CD4-positive, alpha-beta memory T cell (primary cell): ENCODE measurements around the gene TDRKH. TPM values are rescaled to one million over a fixed set of nuclear protein-coding genes. Genes with fewer than 3 reads are reported as not detected.
"Not testable (repeated sequence)": the region's sequence is repeated elsewhere in the genome, so short reads cannot be mapped to it uniquely, and the experiment has no call there.

Source experiments
- CTCF ChIA-PET: fragments of 350-600 bp; sonication (Branson Sonifier 250); formaldehyde crosslinking; loops from one replicate; lab custom pipeline; 2021; ENCODE audit warnings: inconsistent platforms; ENCODE audit not compliant: partially characterized antibody; lab: Charles Lee
- POLR2A ChIA-PET: fragments of 350-600 bp; sonication (Branson Sonifier 250); formaldehyde crosslinking; loops from one replicate; lab custom pipeline; 2021; ENCODE audit not compliant: partially characterized antibody; lab: Charles Lee
- DNase-seq, 5 donors: peaks; one replicate each; pipeline versions ENCODE4 v3.0.0 to v3.0.0-alpha.2; 2020 to 2022; ENCODE audit warnings: mixed read lengths in 1 of 5
- H3K27ac ChIP-seq: one replicate; pipeline ENCODE4 v1.7.0; 2013; ENCODE audit warnings: low read depth, low read length
- H3K27me3 ChIP-seq: 2 replicates; pipeline ENCODE4 v1.7.0; 2013; ENCODE audit warnings: mild to moderate bottlenecking, low read length, moderate library complexity; ENCODE audit not compliant: insufficient read depth
- H3K36me3 ChIP-seq: 2 replicates; pipeline ENCODE4 v1.7.0; 2013; ENCODE audit warnings: mild to moderate bottlenecking, low read length, moderate library complexity; ENCODE audit not compliant: insufficient read depth
- H3K4me1 ChIP-seq: 2 replicates; pipeline ENCODE4 v1.7.0; 2013; ENCODE audit warnings: mild to moderate bottlenecking, low read length, moderate library complexity; ENCODE audit not compliant: insufficient read depth
- H3K4me3 ChIP-seq, 2 donors: one replicate each; pipeline ENCODE4 v1.7.0; 2013; ENCODE audit warnings: low read length in 2 of 2, mild to moderate bottlenecking in 1 of 2
- H3K9me3 ChIP-seq, 2 donors: one replicate each; pipeline ENCODE4 v1.7.0; 2013; ENCODE audit warnings: low read length in 2 of 2, control low read depth in 1 of 2; ENCODE audit not compliant: control insufficient read depth in 1 of 2
- H3K27ac Mint-ChIP-seq, 7 donors: one replicate each; pipeline ENCODE4 v1.8.0; 2020 to 2021; ENCODE audit warnings: mixed read lengths in 7 of 7, mild to moderate bottlenecking in 6 of 7, inconsistent platforms in 3 of 7, moderate library complexity in 3 of 7
- H3K27me3 Mint-ChIP-seq, 2 donors: one replicate each; pipeline ENCODE4 v1.8.0; 2020 to 2021; ENCODE audit warnings: mixed read lengths in 2 of 2
- H3K36me3 Mint-ChIP-seq, 2 donors: one replicate each; pipeline ENCODE4 v1.8.0; 2020 to 2021; ENCODE audit warnings: mixed read lengths in 2 of 2, inconsistent platforms in 1 of 2, mild to moderate bottlenecking in 1 of 2
- H3K4me1 Mint-ChIP-seq, 4 donors: one replicate each; pipeline ENCODE4 v1.8.0; 2020 to 2021; ENCODE audit warnings: mixed read lengths in 4 of 4, mild to moderate bottlenecking in 1 of 4
- H3K4me3 Mint-ChIP-seq, 8 donors: one replicate each; pipeline ENCODE4 v1.8.0; 2020 to 2021; ENCODE audit warnings: mixed read lengths in 8 of 8, mild to moderate bottlenecking in 7 of 8, moderate library complexity in 6 of 8, inconsistent platforms in 3 of 8
- H3K9me3 Mint-ChIP-seq, 8 donors: one replicate each; pipeline ENCODE4 v1.8.0; 2020 to 2021; ENCODE audit warnings: mixed read lengths in 8 of 8, mild to moderate bottlenecking in 5 of 8, inconsistent platforms in 3 of 8, moderate library complexity in 1 of 8
- intact Hi-C: fragments of 100-400 bp; cut with micrococcal nuclease; formaldehyde crosslinking; loops from one replicate; pipeline ENCODE4 v1.15.1; 2023
- polyA plus RNA-seq, 2 donors: library from polyadenylated mRNA; unstranded; fragments of 300-500 nt; fragmentation: Illumina TruSeq; gene quantifications; one replicate each; pipeline ENCODE4 v1.2.3, GENCODE V29; 2021
- total RNA-seq, 2 experiments: library from RNA; stranded (reverse); gene quantifications; one replicate each; pipeline ENCODE4 v1.2.3, GENCODE V29; 2021

TDRKH gene
- total and polyA plus RNA-seq, 4 experiments from 2014 or later: 16.6 to 29.3 (median 23.9) TPM

DNA sequence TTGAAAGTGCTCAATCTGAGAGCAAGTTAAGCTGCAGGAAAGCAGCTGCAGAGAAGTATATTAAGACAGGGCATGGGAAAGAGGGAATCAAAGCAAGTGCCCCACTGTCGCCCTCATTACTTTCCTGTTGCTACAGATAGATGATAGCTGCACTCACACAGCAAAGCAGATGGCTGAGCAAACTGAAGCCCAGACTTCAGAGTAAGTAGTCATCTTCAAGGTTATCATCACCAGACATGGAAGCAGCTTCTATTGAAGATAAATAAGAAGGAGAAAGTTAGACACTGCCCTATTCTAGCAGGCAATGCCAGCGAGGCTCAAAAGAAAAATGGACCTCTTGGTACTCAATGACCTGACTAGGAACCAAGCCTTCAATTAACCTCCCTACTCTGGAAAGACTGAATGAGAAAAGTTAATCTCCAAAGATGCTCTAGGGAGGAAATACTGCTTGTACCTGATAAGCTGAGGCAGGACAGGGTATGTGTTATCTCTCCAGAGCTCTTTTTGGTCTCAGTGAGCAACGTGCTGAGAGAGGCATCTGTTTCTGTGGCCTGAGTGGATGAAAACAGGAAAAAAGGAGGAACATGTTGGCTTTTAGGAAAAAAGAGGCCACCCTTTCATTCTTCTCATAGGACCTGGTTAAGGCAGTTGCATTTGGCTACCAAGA is 15.9 kb downstream of the TDRKH start:
- no peak for DNase-seq
- ChIA-PET CTCF (interaction anchor here (1.4 kb wide), 1 partner anchor 62 kb away, joined by 4 read pairs; no protein-coding TSS in a partner anchor), POLR2A (interaction anchor here (1.0 kb wide), 2 partner anchors 15 to 59 kb away, joined by 3 to 4 read pairs; partner anchors contain the start of gene TDRKH)
- Histone ChIP-seq H3K4me1 (no peaks in the 10 kb centered on the region), H3K9me3 (no peaks in the 10 kb centered on the region), H3K36me3 (peaks cover 46% of the 10 kb centered on the region), H3K27ac (no peak overlapping the region), H3K4me3 (no peak overlapping the region), H3K27me3 (no peaks in the 10 kb centered on the region)
- Mint-ChIP-seq H3K4me3 (no peak overlapping the region), H3K4me1 (no peaks in the 10 kb centered on the region), H3K9me3 (no peaks in the 10 kb centered on the region), H3K36me3 (peaks cover 38 to 59% of the 10 kb centered on the region in 2 donors), H3K27me3 (no peaks in the 10 kb centered on the region), H3K27ac (peak overlapping the region in 2 of 7 donors; percentile 10 to 14)
- intact Hi-C loops: no loop called here

DNA sequence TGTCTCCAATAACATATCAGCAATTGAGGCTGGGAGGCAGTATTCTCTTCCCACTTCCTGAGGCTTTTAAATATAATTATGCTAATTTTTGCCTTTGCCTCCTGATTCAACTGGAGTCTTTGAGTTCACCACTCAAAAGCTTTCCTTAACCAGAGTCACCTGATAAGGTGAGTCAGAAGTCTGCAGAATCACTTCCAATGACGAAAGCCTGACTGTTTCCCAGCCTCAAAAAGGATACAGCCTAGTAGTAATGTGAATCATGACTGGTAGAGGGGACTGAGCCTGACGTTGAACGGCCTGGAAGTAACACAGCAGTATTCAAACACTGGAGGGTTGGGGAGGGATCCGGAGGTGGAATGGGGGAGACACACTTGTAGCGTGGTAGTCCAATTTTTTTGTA is 16.6 kb downstream of the TDRKH start:
- Mint-ChIP-seq H3K27me3 (no peaks in the 10 kb centered on the region), H3K27ac (peak overlapping the region in 1 of 7 donors; percentile 10), H3K36me3 (peaks cover 32 to 53% of the 10 kb centered on the region in 2 donors), H3K4me3 (no peak overlapping the region), H3K4me1 (no peaks in the 10 kb centered on the region), H3K9me3 (no peaks in the 10 kb centered on the region)
- POLR2A ChIA-PET: interaction anchor here (1.0 kb wide), 1 partner anchor 60 kb away, joined by 3 read pairs; no protein-coding TSS in a partner anchor
- CTCF ChIA-PET: no interaction called here
- H3K9me3 ChIP-seq: no peaks in the 10 kb centered on the region
- no peak overlapping the region for H3K27ac ChIP-seq
- H3K36me3 ChIP-seq: peaks cover 41% of the 10 kb centered on the region
- H3K4me3 ChIP-seq: no peak overlapping the region
- intact Hi-C loops: no loop called here
- H3K4me1 ChIP-seq: no peaks in the 10 kb centered on the region
- no peaks in the 10 kb centered on the region for H3K27me3 ChIP-seq
- no peak for DNase-seq

DNA sequence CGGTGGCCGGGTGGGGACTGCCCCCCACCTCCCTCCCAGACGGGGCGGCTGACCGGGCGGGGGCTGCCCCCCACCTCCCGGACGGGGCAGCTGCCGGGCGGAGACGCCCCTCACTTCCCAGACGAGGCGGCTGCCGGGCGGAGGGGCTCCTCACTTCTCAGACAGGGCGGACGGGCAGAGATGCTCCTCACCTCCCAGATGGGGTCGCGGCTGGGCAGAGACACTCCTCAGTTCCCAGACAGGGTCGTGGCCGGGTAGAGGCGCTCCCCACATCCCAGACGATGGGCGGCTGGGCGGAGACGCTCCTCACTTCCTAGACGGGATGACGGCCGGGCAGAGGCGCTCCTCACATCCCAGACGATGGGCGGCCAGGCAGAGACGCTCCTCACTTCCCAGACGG is 21.0 kb downstream of the TDRKH start:
- H3K27me3 Mint-ChIP-seq, H3K4me1 Mint-ChIP-seq, H3K9me3 ChIP-seq, DNase-seq, POLR2A ChIA-PET, H3K4me3 ChIP-seq, H3K27ac Mint-ChIP-seq, H3K27ac ChIP-seq, H3K9me3 Mint-ChIP-seq, H3K36me3 ChIP-seq, H3K4me1 ChIP-seq, H3K4me3 Mint-ChIP-seq, intact Hi-C loops, CTCF ChIA-PET, H3K27me3 ChIP-seq: not testable (repeated sequence)
- H3K36me3 Mint-ChIP-seq: peaks cover 9 to 14% of the 10 kb centered on the region in 2 donors

DNA sequence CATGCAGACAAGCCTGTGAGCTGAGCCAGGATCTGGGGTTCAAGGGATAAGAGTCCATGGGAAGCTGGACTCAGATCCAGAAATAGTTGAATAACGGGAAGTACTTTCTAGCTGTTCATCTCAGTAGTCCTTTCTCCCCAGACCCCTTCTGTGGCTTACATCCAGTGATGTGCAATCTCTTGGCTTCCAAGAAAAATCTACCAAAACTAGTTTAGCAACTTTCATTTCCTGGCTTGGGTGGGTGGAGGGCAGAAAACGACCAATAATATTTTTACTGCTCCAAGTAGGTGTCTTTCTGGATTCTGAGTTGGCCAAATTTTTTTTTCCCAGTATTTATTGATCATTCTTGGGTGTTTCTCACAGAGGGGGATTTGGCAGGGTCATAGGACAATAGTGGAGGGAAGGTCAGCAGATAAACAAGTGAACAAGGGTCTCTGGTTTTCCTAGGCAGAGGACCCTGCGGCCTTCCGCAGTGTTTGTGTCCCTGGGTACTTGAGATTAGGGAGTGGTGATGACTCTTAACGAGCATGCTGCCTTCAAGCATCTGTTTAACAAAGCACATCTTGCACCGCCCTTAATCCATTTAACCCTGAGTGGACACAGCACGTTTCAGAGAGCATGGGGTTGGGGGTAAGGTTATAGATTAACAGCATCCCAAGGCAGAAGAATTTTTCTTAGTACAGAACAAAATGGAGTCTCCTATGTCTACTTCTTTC is 21.8 kb downstream of the TDRKH start:
- H3K9me3 Mint-ChIP-seq, H3K4me3 ChIP-seq, H3K27ac ChIP-seq, H3K4me1 ChIP-seq, DNase-seq, H3K27me3 Mint-ChIP-seq, H3K9me3 ChIP-seq, H3K36me3 ChIP-seq, intact Hi-C loops, H3K4me3 Mint-ChIP-seq, H3K27me3 ChIP-seq, POLR2A ChIA-PET, CTCF ChIA-PET: not testable (repeated sequence)
- H3K27ac Mint-ChIP-seq: peak overlapping the region in 1 of 7 donors; percentile 25
- peaks cover 1 to 11% of the 10 kb centered on the region in 2 donors for H3K36me3 Mint-ChIP-seq
- peaks cover 9 to 14% (median 10%) of the 10 kb centered on the region in 4 donors for H3K4me1 Mint-ChIP-seq

DNA sequence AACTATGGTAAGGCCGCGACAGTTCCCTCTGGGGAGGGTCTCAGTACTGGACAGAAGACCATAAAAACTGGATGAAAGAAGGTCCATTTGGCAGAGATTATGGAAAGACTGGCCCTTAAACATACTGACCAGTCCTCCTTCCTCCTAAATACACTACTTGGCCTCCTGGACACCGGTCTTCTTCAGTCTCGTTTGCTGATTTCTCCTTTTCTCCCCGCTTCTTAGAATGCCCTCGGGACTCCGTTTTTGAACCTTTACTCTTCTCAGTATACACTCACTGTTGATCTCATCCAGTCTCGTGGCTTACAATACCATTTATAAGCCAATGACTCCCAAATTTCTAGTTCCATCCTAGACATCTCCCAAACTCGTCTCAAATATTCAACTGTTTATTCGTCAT is 26.3 kb downstream of the TDRKH start:
- Mint-ChIP-seq H3K9me3 (no peaks in the 10 kb centered on the region), H3K4me3 (peak overlapping the region; percentile 86 to 97 (median 92)), H3K4me1 (peaks cover 12 to 30% (median 21%) of the 10 kb centered on the region in 4 donors), H3K27me3 (no peaks in the 10 kb centered on the region), H3K36me3 (peaks cover 17 to 40% of the 10 kb centered on the region in 2 donors), H3K27ac (peak overlapping the region; percentile 90 to 99 (median 96))
- no peak for DNase-seq
- Histone ChIP-seq H3K9me3 (no peaks in the 10 kb centered on the region), H3K27me3 (no peaks in the 10 kb centered on the region), H3K27ac (peak overlapping the region; percentile 72), H3K36me3 (peaks cover 16% of the 10 kb centered on the region), H3K4me3 (peak overlapping the region; percentile 31 to 66), H3K4me1 (peaks cover 16% of the 10 kb centered on the region)
- ChIA-PET CTCF (interaction anchor here (1.0 to 3.4 kb wide), 6 partner anchors 25 to 238 kb away, joined by 3 to 32 read pairs (median 6); partner anchors contain the start of gene TDRKH), POLR2A (interaction anchor here (0.7 to 2.4 kb wide), 17 partner anchors 9 to 437 kb away, joined by 3 to 25 read pairs (median 4); partner anchors contain the start of genes C2CD4D, PI4KB, RORC and S100A11)
- intact Hi-C loops: loop anchor here (1.0 kb wide), 3 partner anchors 26 to 437 kb away; partner anchors contain the start of genes PI4KB and TDRKH

DNA sequence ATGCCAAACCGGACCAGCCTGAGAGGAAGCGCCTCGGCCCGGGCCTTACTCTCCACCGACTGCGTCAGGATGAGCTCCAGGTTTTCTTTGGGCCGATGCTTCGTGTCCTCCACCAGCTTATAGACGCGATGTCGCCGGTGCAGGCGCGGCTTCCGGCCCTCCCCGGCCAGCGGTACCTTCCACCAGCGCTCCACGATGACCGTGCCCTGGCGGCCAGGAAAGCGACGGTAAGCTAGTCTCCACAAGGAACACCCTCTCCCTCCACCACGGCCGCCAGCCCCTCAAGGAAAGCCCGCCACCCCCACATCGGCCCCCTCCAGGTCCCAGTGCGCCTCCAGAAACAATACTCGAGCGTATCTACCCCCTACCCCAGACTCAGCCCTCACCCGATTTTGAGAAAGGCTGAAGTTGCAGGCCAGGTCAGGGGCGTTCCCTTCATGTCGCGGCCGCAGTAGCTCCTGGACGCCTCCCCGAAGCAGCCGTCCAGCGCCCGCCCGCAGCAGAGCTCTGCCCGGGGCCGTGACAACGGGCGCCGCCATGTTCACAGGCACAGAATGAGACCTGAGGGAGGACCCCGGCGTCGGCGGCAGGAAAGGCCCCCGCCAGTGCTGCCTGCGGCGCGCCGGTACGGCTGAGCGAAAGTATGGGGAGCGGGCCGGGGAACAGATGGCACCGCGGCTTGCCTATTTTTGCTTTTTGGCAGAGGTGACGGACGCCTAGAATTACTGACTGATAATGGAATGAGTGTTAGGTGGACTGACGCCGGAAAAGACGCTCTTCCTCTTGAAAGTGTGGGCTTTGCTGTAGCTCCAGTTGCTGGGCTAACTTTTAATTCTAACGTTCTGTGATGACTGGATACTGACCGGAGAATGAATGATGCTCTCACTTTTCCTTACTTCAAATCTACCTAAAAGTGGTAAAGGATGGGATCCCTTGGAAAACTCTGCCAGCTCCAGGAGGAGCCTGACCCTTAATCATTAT is 27.1 kb downstream of the TDRKH start, which contains the start of gene MRPL9:
Gene MRPL9, minus strand, starts transcription at position 556 of the 981 bp plus-strand sequence. Its CDS starts 17 bp downstream, at position 539.
- no peaks in the 10 kb centered on the region for H3K9me3 ChIP-seq
- H3K9me3 Mint-ChIP-seq: no peaks in the 10 kb centered on the region
- peaks cover 17 to 46% of the 10 kb centered on the region in 2 donors for H3K36me3 Mint-ChIP-seq
- H3K27ac Mint-ChIP-seq: peak within 1 kb of the TSS; percentile 90 to 99 (median 96)
- no peaks in the 10 kb centered on the region for H3K27me3 ChIP-seq
- H3K4me3 Mint-ChIP-seq: peak within 1 kb of the TSS; percentile 86 to 97 (median 92)
- peak within 1 kb of the TSS; percentile 72 for H3K27ac ChIP-seq
- ChIA-PET POLR2A (interaction anchor here (0.5 to 2.5 kb wide), 30 partner anchors 8 to 436 kb away, joined by 3 to 25 read pairs (median 4); partner anchors contain the start of genes C2CD4D, PI4KB, RORC and S100A11), CTCF (interaction anchor here (1.0 to 3.4 kb wide), 6 partner anchors 26 to 239 kb away, joined by 3 to 32 read pairs (median 6); partner anchors contain the start of gene TDRKH)
- DNase-seq: peak; percentile 82 to 85 (median 83)
- intact Hi-C loops: loop anchor here (1.0 kb wide), 3 partner anchors 27 to 436 kb away; partner anchors contain the start of genes PI4KB and TDRKH
- H3K27me3 Mint-ChIP-seq: no peaks in the 10 kb centered on the region
- H3K4me3 ChIP-seq: peak within 1 kb of the TSS; percentile 34 to 66
- peaks cover 22% of the 10 kb centered on the region for H3K36me3 ChIP-seq
- peaks cover 12 to 30% (median 21%) of the 10 kb centered on the region in 4 donors for H3K4me1 Mint-ChIP-seq
- peaks cover 16% of the 10 kb centered on the region for H3K4me1 ChIP-seq
